Stimulated activated CD8-positive, alpha-beta memory T cell treated with anti-CD3 and anti-CD28 coated beads, Interleukin-12 subunit alpha, Interleukin-12 subunit beta, amount 100 ng/mL, for 4 hours (primary cell): Measurements from ENCODE around the gene GBA2.
A peak's percentile ranks its signal among the peaks of the same experiment; 100 is the strongest.

Source experiments
- DNase-seq: peaks from one replicate; pipeline ENCODE4 v3.0.0-alpha.2; 2020; ENCODE audit warnings: low read depth

GBA2 gene

DNA sequence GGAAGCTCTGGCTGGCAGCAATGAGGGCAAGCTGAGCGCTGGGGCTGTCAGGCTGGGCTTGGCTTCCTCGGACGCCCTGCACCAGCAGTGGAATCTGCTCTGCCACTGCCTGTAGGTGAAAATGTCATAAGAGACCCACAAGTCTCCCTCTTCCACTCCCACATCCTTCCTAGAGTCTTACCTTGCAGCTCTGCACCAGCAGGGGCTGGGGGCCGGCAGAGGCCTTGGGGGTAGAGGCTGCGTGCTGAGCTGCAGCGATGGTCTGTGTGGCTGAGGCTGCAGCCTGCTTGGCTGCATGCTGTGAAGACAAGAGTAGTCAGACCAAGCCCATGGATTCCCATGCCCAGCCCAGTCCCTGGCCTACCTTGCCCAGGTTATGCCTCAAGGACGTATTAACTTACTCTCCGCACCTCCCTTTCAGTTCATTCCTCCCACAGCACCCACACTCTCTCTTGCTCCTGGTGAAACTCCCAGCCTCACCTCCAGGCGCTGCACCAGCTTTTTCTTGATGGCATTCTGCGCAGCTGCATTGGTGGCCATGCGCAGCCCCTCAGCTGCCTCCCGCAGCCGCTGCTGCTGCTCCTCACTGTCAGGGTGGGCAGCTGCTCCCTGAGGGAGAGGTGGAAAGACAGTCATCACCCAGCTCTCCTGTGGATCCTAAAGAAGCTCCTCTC, 34.3 kb downstream of the GBA2 start:
- DNase-seq, result no peak

DNA sequence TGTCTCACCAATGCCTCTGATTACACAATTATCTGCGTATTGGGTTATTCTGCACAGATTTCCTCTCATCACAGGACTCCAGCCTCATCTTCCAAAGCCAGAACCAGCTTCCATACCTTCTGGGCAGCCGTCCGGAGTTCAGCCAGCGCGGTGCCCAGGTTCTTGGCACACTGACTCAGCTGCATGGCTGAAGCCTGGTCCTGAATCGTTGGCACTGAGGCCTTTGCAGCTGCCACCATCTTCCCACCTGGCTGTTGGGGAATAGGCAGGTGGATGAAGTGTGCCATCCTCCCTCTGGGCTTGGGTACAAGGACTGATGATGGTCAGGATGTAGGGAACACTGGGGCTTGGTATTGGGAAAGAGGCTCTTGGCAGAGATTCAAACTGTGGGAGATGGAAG, 34.9 kb downstream of the GBA2 start:
- DNase-seq, result no peak

DNA sequence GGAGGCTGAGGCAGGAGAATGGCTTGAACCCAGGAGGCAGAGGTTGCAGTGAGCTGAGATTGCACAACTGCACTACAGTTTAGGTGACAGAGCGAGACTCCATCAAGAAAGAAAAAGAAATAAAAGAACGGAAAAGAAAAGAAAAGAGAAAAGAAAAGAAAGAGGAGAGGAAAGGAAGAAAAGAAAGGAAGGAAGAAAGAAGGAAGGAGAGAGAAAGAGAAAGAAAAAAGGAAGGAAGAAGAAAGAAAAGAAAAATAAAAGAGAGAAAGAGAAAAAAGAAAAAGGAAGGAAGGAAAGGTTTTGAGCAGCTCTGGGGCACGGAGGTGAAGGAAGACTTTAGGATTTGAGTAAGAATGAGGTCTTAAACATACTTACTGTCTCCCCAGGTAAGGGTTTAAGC, 35.5 kb downstream of the GBA2 start:
- no peak for DNase-seq

DNA sequence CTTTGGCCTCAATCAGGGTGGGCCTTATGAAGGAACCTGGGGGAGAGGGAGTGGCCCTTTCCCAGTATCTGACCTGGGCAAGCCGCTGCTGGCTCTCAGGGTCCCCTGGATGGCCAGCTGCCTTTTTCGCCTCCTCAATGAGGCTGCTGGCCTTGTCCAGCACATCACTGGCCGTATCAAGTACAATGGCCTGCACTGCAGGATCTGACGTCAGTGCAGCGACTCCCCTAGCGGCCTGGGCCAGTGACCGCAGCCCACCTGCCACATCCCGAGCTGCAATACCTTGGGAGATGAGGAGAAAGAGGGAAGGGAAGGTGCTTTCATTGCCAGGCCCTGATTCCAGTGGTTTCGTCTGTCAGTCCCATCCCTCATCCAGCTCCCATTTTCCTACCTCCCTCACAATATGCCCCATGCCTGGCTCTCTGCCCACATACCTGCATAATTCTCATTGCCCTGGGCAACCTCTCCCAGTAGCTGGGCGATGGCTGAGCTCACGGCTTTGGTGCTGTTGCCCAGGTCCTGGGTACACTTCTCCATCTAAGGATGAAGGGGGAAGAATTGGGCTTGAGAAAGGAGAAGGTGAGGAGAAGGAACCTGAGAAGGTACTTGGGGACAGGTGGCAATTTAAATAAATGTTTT, 36.1 kb downstream of the GBA2 start:
- no peak for DNase-seq

DNA sequence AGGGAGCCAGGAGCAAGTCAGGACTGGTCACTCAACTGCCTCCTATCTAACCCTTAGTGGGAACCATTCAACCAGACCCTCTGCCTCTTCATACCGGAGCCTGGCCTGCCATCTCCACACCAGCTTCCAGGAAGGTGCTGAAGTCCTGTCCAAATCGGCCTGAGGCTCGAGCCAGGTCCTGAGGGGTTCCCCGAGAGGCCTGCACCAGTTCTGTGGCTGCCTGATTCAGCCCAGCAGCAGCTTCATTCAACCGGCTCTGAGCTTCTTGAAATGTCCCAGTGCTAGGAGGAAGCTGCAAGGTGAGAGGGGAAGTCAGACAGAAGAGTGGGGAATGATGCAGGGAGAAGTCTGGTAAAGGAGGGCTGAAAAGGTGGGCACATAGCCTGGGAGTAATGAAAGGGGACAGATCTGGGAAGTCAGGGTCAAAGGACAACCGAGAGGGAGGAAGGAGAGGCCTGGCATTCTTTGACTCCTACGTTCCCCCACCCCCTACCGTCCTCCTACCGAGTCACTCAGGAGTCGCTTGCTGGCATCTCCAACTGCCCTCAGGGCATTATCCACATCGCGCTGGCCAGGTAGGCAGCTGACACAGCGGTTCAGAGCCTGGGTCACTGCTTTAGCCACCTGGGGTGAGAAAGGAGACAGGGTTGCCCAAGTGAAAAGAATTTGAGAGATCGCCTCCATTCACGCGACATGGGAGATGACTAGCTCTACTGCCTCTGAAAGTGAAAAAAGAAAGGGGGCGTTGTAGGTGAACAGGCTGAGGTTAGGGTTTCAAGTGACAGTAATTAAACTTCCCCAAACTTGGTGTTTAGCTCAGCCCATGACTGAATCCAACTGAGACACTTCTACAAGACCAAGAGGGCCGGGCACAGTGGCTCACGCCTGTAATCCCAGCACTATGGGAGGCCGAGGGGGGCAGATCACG, 37.3 kb downstream of the GBA2 start:
- no peak for DNase-seq

DNA sequence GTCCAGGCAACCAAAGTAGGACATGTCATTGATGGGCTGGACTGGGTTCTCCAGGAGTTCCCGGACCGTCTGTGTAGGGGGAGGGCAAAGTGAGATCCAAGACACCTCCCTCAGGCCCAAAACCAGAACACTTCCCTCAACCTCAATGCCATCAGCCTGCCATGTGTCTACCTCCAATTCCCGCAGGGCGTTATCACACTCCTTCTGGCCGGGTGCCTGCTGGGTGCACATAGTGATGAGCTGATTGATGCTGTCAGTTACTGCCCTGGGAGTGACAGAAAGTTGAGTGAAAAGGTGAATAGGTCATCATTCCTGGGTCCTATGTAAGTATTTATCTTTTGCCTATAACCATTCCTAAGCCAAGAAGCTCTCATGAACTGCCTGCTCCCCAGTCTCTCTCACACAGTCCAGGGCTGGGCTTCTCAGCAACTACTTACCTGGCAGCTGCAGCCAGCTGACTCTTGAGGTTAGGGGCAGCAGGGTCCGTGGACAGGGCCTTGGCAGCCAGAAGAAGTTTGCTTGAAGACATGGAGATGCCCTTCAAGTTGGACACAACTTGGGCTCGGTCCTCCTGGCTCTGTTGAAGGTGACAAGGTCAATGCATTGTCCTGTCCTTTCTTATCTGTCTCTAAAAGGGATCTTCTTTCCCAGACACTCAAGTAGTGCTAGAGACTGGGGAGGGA, 38.1 kb downstream of the GBA2 start:
- DNase-seq, result no peak

DNA sequence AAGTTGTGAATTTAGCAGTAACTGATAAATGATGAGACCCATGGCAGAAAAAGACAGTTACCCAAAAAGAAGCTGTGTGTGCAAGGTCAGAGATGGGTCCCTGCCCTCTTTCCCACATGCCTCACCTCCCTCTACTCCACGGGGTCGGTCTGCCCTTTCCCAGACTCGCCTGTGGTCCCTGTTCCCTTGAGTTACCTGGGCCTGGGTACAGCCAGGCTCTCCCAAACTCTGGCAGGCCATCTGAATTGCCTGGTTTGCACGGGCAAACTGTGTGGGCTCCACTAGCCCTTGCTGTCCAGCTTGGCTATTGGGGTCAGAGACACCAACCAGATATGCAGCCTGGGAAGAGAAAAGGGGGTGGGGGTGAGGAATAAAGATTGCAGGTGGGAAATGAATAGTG, 40.9 kb downstream of the GBA2 start:
- no peak for DNase-seq

DNA sequence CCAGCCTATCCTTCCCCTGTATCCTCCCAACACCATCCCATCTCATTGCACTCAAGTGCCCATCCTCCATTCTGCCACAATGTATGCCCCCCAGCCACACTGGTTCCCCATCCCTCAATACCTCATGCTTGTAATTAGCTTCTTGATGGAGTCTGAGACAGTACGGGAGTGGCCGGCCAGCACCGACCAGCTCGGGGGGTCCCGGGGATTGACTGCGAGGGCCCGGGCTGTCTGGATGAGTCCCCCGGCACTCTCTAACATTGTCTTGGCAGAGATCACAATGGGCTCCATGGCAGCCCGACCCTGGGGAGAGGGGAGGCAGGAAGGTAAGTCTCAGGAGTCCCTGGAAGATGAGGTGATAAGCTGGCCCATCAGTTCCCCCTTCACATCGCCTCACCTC, 42.1 kb downstream of the GBA2 start:
- no peak for DNase-seq

DNA sequence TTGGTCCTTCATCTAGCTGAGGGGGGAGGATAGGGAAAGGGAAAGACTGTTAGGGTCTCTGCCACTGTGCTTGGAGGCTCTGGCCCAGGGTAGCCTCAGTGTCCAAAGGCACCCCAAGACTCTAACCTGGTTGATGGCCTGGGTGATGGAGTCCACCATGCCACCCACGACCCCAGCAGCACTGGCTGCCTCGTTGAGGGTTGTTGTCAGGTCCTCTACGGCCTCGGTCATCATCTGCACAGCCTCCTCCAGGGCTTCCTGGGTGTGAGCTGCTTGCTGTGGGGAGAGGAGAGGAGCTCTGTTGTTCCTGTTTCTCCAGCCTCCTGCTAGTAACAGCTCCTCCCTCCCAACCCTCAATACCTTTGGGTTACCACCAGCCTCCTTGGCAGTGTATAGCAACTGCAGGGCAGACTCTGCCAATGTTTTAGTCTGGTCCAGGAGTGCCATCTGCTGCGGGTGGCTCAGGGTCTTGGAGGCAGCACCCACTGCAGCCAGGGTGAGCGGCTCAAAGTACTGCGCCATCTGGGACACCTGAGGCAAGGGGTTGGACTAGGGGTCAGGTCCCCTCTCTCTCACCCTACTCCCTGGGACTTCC, 43.1 kb downstream of the GBA2 start:
- no peak for DNase-seq

DNA sequence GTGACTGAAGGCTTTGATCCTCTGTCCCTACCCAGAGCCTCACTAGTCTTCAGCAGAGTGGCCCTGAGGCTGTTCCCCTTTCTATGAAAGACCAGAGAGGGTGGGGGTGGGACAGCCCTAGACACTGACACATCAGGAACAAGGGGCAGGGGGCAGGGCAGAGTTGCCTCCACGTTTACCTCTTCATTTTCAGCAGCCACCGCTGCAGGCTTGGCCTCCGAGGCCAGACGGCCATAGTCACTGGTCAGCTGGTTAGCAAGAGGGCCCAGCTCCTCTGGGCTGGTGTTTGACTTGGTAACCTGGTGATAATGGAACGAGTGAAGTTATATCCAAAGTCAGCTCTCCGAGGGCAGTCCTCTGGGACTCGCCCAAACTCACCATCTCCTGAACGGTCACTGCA, 43.7 kb downstream of the GBA2 start:
- DNase-seq, result no peak

DNA sequence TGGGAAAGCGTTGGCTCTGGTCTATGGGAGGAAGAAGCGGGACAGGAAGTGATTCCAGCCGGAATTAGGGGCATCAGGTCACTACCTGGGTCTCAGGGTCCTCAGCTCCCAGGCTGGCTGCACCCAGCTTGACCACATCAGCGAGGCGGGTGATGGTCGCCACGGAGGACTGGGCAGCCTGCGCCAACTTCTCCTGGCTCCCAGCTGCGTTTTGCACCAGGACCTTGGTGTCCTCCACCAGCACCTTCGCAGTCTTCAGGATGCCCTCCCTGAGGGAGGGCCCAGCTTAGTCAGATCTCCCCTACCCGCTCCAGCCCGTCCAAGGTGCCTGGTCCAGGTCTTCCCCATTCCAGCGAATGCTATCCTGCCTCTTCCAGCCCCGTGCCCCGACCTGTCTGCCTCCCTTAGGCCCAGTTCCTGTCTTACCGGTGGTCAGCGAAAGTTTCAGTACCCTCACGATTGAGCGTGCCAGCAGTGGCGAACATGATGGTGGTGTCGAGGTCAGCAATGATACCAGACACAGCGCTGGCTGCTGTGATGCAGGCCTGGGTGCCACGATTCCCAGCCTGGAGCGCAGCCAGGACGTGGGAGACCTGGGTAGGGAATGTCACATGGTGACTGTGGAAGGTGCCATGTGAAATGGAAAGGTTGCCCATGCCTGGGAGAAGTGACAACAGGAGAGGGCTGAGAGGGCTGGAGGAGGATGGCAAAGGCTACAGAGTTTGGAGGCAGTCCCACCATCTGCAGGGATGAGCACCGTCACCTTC, 44.9 kb downstream of the GBA2 start:
- no peak for DNase-seq

DNA sequence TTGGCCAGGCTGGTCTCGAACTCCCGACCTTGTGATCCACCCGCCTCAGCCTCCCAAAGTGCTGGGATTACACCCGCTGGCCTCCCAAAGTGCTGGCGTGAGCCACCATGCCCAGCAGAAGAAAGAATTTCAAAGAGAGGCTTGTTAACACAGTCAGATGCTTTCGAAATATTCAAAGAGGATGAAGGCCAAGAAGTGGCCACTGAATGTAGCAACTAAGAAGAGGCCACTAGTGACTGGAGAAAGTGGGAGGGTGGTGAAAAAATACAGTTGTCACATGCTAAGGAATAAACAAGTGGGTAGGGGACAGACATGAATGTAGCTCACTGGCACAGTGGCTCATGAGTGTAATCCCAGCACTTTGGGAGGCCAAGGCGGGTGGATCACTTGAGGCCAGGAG, 46.3 kb downstream of the GBA2 start:
- DNase-seq, result no peak

DNA sequence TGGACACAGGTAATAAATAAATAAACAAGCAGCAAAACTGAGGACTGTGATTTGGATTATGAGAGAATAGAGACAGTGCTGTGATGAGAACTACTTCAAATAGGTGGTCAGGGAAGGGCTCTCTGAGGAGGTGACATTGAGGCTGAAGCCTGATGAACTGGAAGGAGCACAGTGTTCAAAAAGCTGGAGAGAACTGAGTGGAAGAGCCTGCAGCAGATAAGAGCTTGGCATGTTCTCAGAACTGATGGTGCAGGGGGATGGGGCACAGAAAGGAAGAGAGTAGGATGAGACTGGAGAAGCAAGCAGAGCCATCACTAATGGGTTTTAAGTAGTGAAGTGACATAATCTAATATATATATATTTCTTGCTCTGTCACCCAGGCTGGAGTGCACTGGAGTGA, 48.1 kb downstream of the GBA2 start:
- DNase-seq, result no peak

DNA sequence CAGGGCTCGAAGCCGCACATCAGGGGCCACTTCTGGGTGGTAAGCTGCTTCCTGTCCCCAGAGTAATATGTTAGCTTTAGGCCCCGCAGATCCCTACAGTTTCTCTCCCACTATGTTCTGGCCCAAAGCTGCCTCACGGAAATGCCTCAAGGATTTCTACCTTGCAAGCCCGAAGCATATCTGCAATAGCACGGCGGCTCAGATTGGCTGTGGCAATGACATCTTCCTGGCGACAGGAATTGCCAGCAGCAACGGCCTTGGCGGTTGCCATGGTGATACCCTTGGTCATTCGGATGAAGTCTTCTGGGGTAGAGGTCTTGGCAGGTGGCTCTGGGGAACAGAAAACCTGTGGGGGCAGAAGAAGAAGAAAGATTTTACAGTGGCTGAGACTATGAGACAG, 49.0 kb downstream of the GBA2 start:
- DNase-seq, result no peak

DNA sequence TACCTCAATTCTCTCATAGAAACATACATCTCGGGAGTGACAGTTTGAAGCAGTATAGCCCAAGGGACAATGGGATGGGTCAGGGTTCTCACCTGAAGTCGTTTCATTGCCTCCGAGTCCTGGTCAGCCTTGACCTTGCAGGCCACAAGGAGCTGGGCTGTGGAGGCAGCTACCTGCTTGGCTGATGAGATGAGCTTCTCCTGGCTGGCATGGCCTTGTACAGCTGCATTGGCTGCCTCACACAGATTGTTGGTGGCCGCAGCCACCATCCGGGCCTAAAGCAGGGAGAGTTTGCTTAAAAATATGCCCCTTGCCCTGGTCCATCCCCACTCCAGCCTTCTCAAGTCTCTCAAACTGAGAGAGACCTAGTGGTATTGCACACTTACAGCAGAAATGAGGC, 50.8 kb downstream of the GBA2 start:
- DNase-seq, result no peak

DNA sequence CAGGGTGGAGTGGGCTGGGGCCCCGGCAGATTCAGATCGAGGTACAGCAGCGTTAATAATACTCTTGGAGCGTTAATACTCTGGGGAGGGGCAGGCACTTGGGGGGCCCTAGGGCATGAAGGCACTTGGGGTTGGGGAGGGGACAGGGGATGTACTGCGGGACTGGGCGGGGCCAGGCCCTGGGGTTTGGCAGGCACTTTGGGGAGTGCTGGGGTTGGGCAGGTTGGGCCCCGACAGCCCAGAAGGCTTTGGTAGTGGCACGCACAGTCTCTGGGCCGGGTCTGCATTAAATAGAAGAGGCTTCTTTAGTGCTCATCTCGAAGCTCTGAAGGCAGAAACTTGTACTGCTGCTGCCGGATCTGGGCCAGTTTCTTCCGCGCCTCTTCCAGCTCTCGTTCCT, 51.5 kb downstream of the GBA2 start:
- no peak for DNase-seq

DNA sequence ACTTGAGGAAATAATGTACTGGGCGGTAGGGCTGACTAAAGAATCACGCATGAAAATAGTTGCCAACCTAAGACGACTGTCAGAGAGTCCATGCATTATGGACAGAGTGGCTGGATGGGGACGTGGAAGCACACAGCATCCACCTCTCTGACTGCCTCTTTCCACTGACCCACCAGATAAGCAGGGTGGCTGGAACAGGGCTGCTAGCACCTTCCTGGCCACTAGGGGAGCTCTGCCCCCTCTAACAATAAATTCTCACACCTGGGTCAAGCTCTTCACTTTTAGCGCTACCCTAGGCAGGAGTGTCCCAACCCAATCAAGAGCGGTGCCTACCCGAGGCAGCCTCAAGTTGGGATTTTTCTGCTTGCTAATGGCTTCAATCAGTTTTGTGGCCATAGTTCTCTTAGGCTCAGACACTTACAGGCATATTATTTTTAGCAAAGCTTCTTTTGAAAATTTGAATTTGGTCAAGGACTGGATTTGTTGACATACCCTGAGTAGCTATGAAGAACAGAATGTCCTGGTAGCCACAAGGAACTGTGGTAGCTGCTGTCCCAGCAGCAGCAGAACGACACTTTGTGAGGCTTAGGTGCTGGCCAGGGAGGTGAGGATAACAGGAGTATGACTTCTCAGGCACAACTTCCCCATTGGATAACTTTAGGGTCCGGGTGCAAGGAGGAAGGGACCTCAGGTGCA, 52.4 kb downstream of the GBA2 start:
- peak; percentile 33 for DNase-seq

DNA sequence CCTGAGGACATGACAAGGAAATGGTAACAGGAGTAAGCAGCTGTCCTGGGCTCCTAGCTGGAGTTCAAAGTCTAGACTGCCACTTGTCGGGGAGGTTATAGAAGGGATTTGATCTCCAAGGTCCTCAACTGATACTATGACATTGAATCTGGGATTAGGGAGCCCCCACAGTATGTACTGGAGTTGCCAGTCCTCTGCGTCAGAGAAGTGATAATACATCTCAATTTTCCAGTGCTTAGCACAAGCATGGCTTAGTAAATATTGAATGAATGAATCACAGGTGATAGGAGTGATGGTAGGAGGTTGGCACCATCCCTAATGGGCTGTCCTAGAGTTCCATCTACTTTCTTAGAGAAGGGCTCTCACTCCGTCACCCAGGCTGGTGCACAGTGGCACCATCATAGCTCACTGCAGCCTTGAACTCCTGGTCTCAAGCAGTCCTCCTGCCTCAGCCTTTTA, 53.1 kb downstream of the GBA2 start:
- DNase-seq, result no peak

DNA sequence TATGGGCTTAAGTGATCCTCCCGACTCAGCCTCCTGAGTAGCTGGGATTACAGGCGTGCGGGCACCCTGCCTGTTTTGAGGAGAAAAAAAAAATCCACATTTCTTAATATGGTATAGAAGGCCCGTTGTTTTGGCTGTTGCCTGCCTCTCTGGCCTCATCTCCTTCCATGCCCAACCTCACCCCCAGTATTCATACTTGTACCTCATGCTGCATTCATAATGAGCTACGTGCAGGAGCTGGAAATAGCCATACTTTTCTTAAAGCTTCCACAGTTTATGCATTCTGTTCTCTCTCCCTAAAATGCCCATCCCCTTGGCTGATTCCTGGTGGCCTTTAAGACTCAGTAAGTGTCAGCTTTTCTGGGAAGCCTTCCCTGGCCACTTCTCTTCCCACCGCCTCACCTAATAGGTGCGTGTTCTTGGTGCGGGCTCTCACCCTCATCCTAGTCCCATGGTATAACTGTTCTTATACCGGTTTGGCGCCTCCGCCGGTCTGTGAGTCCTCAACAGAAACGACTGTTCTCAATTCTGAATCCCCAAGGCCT, 57.2 kb downstream of the GBA2 start:
- DNase-seq, result no peak

DNA sequence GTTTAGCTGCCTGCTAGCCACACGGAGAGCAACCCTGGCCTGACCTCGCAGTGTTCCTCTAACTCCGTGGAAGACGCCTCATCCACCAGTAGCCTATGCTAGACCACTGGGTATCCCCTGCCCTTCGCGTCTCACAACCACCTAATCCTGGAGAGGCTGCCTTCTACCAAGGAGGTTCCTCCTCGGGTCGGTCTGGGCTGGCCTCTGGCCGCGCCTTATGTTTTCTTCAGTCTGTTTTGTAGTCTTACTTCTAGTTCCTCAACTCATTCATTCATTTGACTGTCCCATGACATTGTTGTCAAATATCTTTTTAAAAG, 57.7 kb downstream of the GBA2 start:
- no peak for DNase-seq
